IMR-90 (cell line): ENCODE measurements around the gene SART1. TPM values are rescaled to one million over a fixed set of nuclear protein-coding genes. Genes with fewer than 3 reads are reported as not detected.
A peak's percentile ranks its signal among the peaks of the same experiment; 100 is the strongest.

ENCODE experiments used
- ATAC-seq: fragments of 200-7000 bp; cut with Tn5 transposase; 2 replicates; pipeline ENCODE4 v1.9.1; 2020; ENCODE audit warnings: low read depth, mild to moderate bottlenecking, moderate library complexity
- BruUV-seq: library from RNA; stranded (reverse); fragments of 400-500 nt; replicated peaks from 2 replicates; lab custom pipeline; 2021; lab: Mats Ljungman, UMichigan
- CTCF ChIA-PET: fragments of 300-600 bp; formaldehyde crosslinking; extraction: SDS; loops from one replicate; lab custom pipeline; 2021; ENCODE audit warnings: antibody characterized with exemption; lab: Yijun Ruan, JAX
- POLR2A ChIA-PET: fragments of 300-600 bp; sonication (Branson Sonifier 250); formaldehyde crosslinking; loops from one replicate; lab custom pipeline; 2022; ENCODE audit warnings: antibody characterized with exemption; ENCODE audit not compliant: unreplicated experiment; lab: Charles Lee
- DNase-seq: peaks from one replicate; pipeline ENCODE4 v3.0.0; 2013
- H2AFZ ChIP-seq: replicated peaks from 2 replicates; pipeline ENCODE3; 2013; ENCODE audit warnings: low read length, mild to moderate bottlenecking; ENCODE audit not compliant: poor library complexity
- H2AK5ac ChIP-seq: 2 replicates; pipeline ENCODE4 v1.6.1; 2013; ENCODE audit warnings: low read depth, low read length, inconsistent platforms
- H2AK9ac ChIP-seq: replicated peaks from 2 replicates; pipeline ENCODE3; 2013; ENCODE audit warnings: mild to moderate bottlenecking, low read depth, low read length, moderate library complexity; ENCODE audit not compliant: poor library complexity
- H2BK120ac ChIP-seq: 2 replicates; pipeline ENCODE4 v1.6.1; 2013; ENCODE audit warnings: low read depth, low read length, inconsistent platforms
- H2BK15ac ChIP-seq: 3 replicates; pipeline ENCODE4 v1.6.1; 2013; ENCODE audit warnings: low read depth, low read length, inconsistent platforms
- H2BK20ac ChIP-seq: 2 replicates; pipeline ENCODE4 v1.6.1; 2013; ENCODE audit warnings: low read depth, mild to moderate bottlenecking, inconsistent platforms, low read length, moderate library complexity
- H2BK5ac ChIP-seq: 2 replicates; pipeline ENCODE4 v1.6.1; 2013; ENCODE audit warnings: mild to moderate bottlenecking, low read depth, low read length, inconsistent platforms; ENCODE audit not compliant: poor library complexity, severe bottlenecking
- H3K14ac ChIP-seq: replicated peaks from 2 replicates; pipeline ENCODE4 v1.6.1; 2013; ENCODE audit warnings: low read depth, low read length, inconsistent platforms
- H3K18ac ChIP-seq: 2 replicates; pipeline ENCODE4 v1.6.1; 2013; ENCODE audit warnings: low read depth, low read length, control low read depth
- H3K23ac ChIP-seq: 2 replicates; pipeline ENCODE4 v1.6.1; 2013; ENCODE audit warnings: low read depth, low read length, inconsistent platforms
- H3K27ac ChIP-seq: 2 replicates; pipeline ENCODE4 v1.5.1; 2013; ENCODE audit warnings: mild to moderate bottlenecking, control low read depth, low read length; ENCODE audit not compliant: insufficient read depth
- H3K27me3 ChIP-seq: 2 replicates; pipeline ENCODE4 v1.6.1; 2013; ENCODE audit warnings: low read length; ENCODE audit not compliant: control insufficient read depth, insufficient read depth
- H3K36me3 ChIP-seq: 2 replicates; pipeline ENCODE4 v1.6.1; 2013; ENCODE audit warnings: low read length, mixed read lengths; ENCODE audit not compliant: control insufficient read depth, insufficient read depth
- H3K4ac ChIP-seq: 2 replicates; pipeline ENCODE4 v1.6.1; 2013; ENCODE audit warnings: low read depth, low read length, inconsistent platforms
- H3K4me1 ChIP-seq: 2 replicates; pipeline ENCODE4 v1.6.1; 2013; ENCODE audit warnings: low read length, mixed read lengths; ENCODE audit not compliant: control insufficient read depth, insufficient read depth
- H3K4me2 ChIP-seq: 2 replicates; pipeline ENCODE4 v1.6.1; 2013; ENCODE audit warnings: low read depth, mild to moderate bottlenecking, control low read depth, low read length, moderate library complexity
- H3K4me3 ChIP-seq: 2 replicates; pipeline ENCODE4 v1.5.1; 2013; ENCODE audit warnings: low read depth, mild to moderate bottlenecking, control low read depth, low read length, moderate library complexity; ENCODE audit not compliant: insufficient read depth
- H3K56ac ChIP-seq: 2 replicates; pipeline ENCODE4 v1.6.1; 2013; ENCODE audit warnings: low read length, inconsistent platforms; ENCODE audit not compliant: insufficient read depth; ENCODE audit errors: extremely low read depth
- H3K79me1 ChIP-seq, 2 experiments: 2 replicates each; pipeline ENCODE4 v1.6.1; 2013; ENCODE audit warnings: low read length in 2 of 2, inconsistent platforms in 1 of 2, low read depth in 1 of 2
- H3K9ac ChIP-seq: 2 replicates; pipeline ENCODE4 v1.6.1; 2013; ENCODE audit warnings: low read depth, low read length, control low read depth
- H3K9me1 ChIP-seq: 2 replicates; pipeline ENCODE4 v1.6.1; 2013; ENCODE audit warnings: low read length, inconsistent platforms; ENCODE audit not compliant: insufficient read depth
- H3K9me3 ChIP-seq: 2 replicates; pipeline ENCODE4 v1.6.1; 2013; ENCODE audit warnings: low read length; ENCODE audit not compliant: control insufficient read depth, insufficient read depth
- H4K20me1 ChIP-seq: 2 replicates; pipeline ENCODE4 v1.6.1; 2013; ENCODE audit warnings: low read length, inconsistent platforms; ENCODE audit not compliant: insufficient read depth
- H4K5ac ChIP-seq: 2 replicates; pipeline ENCODE4 v1.6.1; 2013; ENCODE audit warnings: mild to moderate bottlenecking, low read depth, low read length, control low read depth
- H4K8ac ChIP-seq, 2 experiments: 2 replicates each; pipeline ENCODE4 v1.6.1; 2013; ENCODE audit warnings: low read depth in 2 of 2, low read length in 2 of 2, control low read depth in 1 of 2, inconsistent platforms in 1 of 2
- H4K91ac ChIP-seq: 2 replicates; pipeline ENCODE4 v1.6.1; 2013; ENCODE audit warnings: low read depth, low read length, inconsistent platforms; ENCODE audit not compliant: insufficient read depth
- BHLHE40 ChIP-seq: fragments of 150-350 bp; IDR thresholded peaks from 2 replicates; pipeline ENCODE4 v1.6.1; 2016; ENCODE audit warnings: mild to moderate bottlenecking, low read depth, low read length
- CHD1 ChIP-seq: IDR thresholded peaks from 2 replicates; pipeline ENCODE4 v1.6.1; 2012; ENCODE audit warnings: low read depth, low read length, improper control_type of control experiment
- FOS ChIP-seq: fragments of 150-350 bp; IDR thresholded peaks from 2 replicates; pipeline ENCODE4 v1.6.1; 2016; ENCODE audit warnings: low read depth, low read length
- MAZ ChIP-seq: IDR thresholded peaks from 2 replicates; pipeline ENCODE4 v1.6.1; 2012; ENCODE audit warnings: low read depth, mild to moderate bottlenecking, low read length, improper control_type of control experiment, moderate library complexity, borderline replicate concordance
- MXI1 ChIP-seq: IDR thresholded peaks from 2 replicates; pipeline ENCODE4 v1.6.1; 2012; ENCODE audit warnings: low read depth, mild to moderate bottlenecking, low read length, moderate library complexity, borderline replicate concordance
- NFE2L2 ChIP-seq: fragments of 150-350 bp; IDR thresholded peaks from 2 replicates; pipeline ENCODE4 v1.6.1; 2016; ENCODE audit warnings: low read depth, mild to moderate bottlenecking, low read length
- POLR2A ChIP-seq: IDR thresholded peaks from 2 replicates; pipeline ENCODE4 v1.6.1; 2012; ENCODE audit warnings: mild to moderate bottlenecking, low read depth, low read length
- RCOR1 ChIP-seq: IDR thresholded peaks from 2 replicates; pipeline ENCODE4 v1.6.1; 2012; ENCODE audit warnings: mild to moderate bottlenecking, low read length, improper control_type of control experiment; ENCODE audit not compliant: insufficient replicate concordance
- SMC3 ChIP-seq: fragments of 150-350 bp; IDR thresholded peaks from 2 replicates; pipeline ENCODE4 v1.6.1; 2016; ENCODE audit warnings: low read depth, mild to moderate bottlenecking, antibody characterized with exemption, low read length, moderate library complexity
- USF2 ChIP-seq: fragments of 150-350 bp; IDR thresholded peaks from 2 replicates; pipeline ENCODE4 v1.6.1; 2017; ENCODE audit warnings: mild to moderate bottlenecking, antibody characterized with exemption, low read length, low read depth
- WGBS, 2 experiments: methylation state at CpG; one replicate each; pipeline versions ENCODE4 v1.1.5 to v1.1.7; 2013; ENCODE audit warnings: missing lambda C conversion rate in 2 of 2; ENCODE audit not compliant: insufficient read length in 1 of 2; ENCODE audit errors: extremely low coverage in 2 of 2; 5-methylcytosine and 5-hydroxymethylcytosine counted together
- dilution Hi-C: fragments of 300-500 bp; cut with HindIII; formaldehyde crosslinking; loops from one replicate; pipeline ENCODE4 v1.14.3; 2018; ENCODE audit warnings: low sequenced_read_pairs; ENCODE audit not compliant: unreplicated experiment
- in situ Hi-C: fragments of 300-500 bp; cut with MboI; formaldehyde crosslinking; loops from 3 replicates; pipeline ENCODE4 v1.14.3; 2019; ENCODE audit warnings: low sequenced_read_pairs, inconsistent platforms, mixed read lengths
- intact Hi-C: fragments of 100-400 bp; cut with micrococcal nuclease; formaldehyde crosslinking; loops from 2 replicates; pipeline ENCODE4 v1.10.0; 2022
- polyA plus RNA-seq, 3 experiments: library from polyadenylated mRNA; depleted of rRNA; stranded (reverse); fragments of >200 nt; gene quantifications; 2 replicates each; pipeline ENCODE4 v1.2.3, GENCODE V29; 2012; ENCODE audit warnings: low replicate concordance in 1 of 3
- total RNA-seq: library from RNA; depleted of rRNA; stranded (reverse); fragments of >200 nt; gene quantifications from 2 replicates; pipeline ENCODE4 v1.2.3, GENCODE V29; 2012
- TF ChIP-seq, protein P1 (sequence below): fragments of 150-350 bp; IDR thresholded peaks from 2 replicates; pipeline ENCODE4 v1.6.1; 2016; ENCODE audit warnings: low read depth, mild to moderate bottlenecking, low read length, moderate library complexity, borderline replicate concordance
- TF ChIP-seq, protein P2 (sequence below): conservative IDR thresholded peaks from 2 replicates; pipeline ENCODE4 v1.5.1; 2012; ENCODE audit warnings: mild to moderate bottlenecking, low read depth, low read length, improper control_type of control experiment

The SART1 gene
- total and polyA plus RNA-seq, 2 of the 4 experiments (the other 2 are of a cell fraction), result 25.5 to 43.5 TPM

DNA sequence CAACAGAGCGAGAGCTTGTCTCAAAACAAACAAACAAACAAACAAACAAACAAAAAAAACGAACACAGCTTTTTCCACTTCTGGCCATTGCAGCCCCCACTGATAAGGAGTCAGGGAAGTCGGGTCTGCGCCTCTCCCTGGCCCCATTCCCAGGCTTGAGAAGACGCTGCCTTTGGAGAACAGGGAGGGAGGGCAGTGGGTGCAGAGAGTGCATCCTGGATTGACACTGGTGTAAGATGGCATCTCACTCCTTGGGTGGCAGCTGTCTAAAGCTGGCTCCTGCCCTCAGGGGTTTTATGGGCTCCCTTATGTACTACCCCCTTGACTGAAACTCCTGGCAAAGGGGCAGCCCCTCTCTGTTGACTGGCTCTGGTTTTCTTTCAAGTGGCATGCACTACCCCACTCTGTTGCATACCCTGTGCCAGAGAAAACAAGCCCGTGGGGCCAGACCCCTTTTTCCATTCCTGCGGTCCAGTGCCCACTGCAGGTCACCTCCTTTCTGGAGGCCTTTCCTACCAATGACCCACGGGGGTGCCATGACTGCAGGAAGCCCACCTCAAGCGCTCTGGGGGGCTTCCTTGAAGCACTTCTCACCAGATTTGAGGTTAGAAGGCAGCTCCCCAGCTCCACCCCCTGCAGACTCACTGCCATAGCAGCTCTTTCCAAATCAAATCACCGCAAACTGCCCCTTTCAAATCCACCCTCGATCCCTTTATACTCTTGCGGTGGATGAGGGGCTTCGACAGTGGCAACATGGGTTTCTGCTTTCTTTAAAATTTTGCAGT is 29.6 kb upstream of the SART1 start:
- Histone ChIP-seq H3K4me3 (no peak overlapping the region), H2BK5ac (no peak overlapping the region), H4K5ac (no peak overlapping the region), H3K4me1 (peaks cover 4% of the 10 kb centered on the region; the same call in 1 of the 2 replicates), H3K27ac (no peak overlapping the region), H3K9ac (no peak overlapping the region), H2AFZ (peak overlapping the region; percentile 74), H2BK120ac (no peak overlapping the region), H3K9me1 (no peaks in the 10 kb centered on the region; the same call in 1 of the 2 replicates), H3K23ac (no peak overlapping the region), H4K8ac (no peak overlapping the region), H3K9me3 (no peaks in the 10 kb centered on the region), H2AK9ac (no peak overlapping the region), H3K14ac (no peak overlapping the region), H4K20me1 (no peaks in the 10 kb centered on the region), H3K36me3 (no peaks in the 10 kb centered on the region), H3K56ac (no peak overlapping the region), H3K79me1 (peaks cover 0 to 3% of the 10 kb centered on the region in 2 experiments; a peak in 2 of 4 replicates), H2BK20ac (no peak overlapping the region), H3K4me2 (no peak overlapping the region), H3K18ac (no peak overlapping the region), H2BK15ac (no peak overlapping the region), H3K27me3 (no peaks in the 10 kb centered on the region), H2AK5ac (no peak overlapping the region), H3K4ac (no peak overlapping the region), H4K91ac (no peak overlapping the region)
- ChIA-PET CTCF (no interaction called here), POLR2A (interaction anchor here (0.6 kb wide), 1 partner anchor 9 kb away, joined by 3 read pairs; no protein-coding TSS in a partner anchor)
- no peak for TF ChIP-seq SMC3
- TF ChIP-seq NFE2L2, result no peak
- no peak for TF ChIP-seq MXI1
- TF ChIP-seq CHD1, result no peak
- TF ChIP-seq, protein P1, sequence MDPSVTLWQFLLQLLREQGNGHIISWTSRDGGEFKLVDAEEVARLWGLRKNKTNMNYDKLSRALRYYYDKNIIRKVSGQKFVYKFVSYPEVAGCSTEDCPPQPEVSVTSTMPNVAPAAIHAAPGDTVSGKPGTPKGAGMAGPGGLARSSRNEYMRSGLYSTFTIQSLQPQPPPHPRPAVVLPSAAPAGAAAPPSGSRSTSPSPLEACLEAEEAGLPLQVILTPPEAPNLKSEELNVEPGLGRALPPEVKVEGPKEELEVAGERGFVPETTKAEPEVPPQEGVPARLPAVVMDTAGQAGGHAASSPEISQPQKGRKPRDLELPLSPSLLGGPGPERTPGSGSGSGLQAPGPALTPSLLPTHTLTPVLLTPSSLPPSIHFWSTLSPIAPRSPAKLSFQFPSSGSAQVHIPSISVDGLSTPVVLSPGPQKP, result no peak
- no peak for TF ChIP-seq BHLHE40
- TF ChIP-seq FOS, result no peak
- TF ChIP-seq POLR2A, result no peak
- no peak for TF ChIP-seq MAZ
- TF ChIP-seq, protein P2, sequence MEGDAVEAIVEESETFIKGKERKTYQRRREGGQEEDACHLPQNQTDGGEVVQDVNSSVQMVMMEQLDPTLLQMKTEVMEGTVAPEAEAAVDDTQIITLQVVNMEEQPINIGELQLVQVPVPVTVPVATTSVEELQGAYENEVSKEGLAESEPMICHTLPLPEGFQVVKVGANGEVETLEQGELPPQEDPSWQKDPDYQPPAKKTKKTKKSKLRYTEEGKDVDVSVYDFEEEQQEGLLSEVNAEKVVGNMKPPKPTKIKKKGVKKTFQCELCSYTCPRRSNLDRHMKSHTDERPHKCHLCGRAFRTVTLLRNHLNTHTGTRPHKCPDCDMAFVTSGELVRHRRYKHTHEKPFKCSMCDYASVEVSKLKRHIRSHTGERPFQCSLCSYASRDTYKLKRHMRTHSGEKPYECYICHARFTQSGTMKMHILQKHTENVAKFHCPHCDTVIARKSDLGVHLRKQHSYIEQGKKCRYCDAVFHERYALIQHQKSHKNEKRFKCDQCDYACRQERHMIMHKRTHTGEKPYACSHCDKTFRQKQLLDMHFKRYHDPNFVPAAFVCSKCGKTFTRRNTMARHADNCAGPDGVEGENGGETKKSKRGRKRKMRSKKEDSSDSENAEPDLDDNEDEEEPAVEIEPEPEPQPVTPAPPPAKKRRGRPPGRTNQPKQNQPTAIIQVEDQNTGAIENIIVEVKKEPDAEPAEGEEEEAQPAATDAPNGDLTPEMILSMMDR, result no peak
- TF ChIP-seq USF2, result no peak
- TF ChIP-seq RCOR1, result no peak
- DNase-seq (no peak), ATAC-seq (no peak; the same call in 1 of the 2 replicates)
- in situ Hi-C loops (no loop called here), intact Hi-C loops (no loop called here), dilution Hi-C loops (no loop called here)
- 80% methylated on average over 3 of the region's 13 CpGs; no CpG with 5 or more reads in 1 of the 2 experiments for WGBS, 2 experiments
- BruUV-seq, result no TSS peak
